Activated CD8-positive, alpha-beta T cell treated with anti-CD3 and anti-CD28 coated beads, Interleukin-2, amount 10 ng/mL, durations not matched to agents 7 days and 5 days (primary cell): ENCODE measurements around the gene RASSF5. TPM values are rescaled to one million over a fixed set of nuclear protein-coding genes. Genes with fewer than 3 reads are reported as not detected.

Source experiments
- ATAC-seq: fragments of 150-1000 bp; cut with Tn5 transposase; one replicate; pipeline ENCODE4 v1.10.0; 2021; ENCODE audit warnings: moderate library complexity
- CTCF ChIA-PET: fragments of 350-600 bp; sonication (Branson Sonifier 250); formaldehyde crosslinking; loops from one replicate; lab custom pipeline; 2021; ENCODE audit warnings: antibody characterized with exemption; lab: Charles Lee
- POLR2A ChIA-PET: fragments of 350-600 bp; sonication (Branson Sonifier 250); formaldehyde crosslinking; loops from one replicate; lab custom pipeline; 2021; ENCODE audit warnings: antibody characterized with exemption; lab: Charles Lee
- DNase-seq: peaks from one replicate; pipeline ENCODE4 v3.0.0-alpha.2; 2020
- H3K27ac Mint-ChIP-seq: one replicate; pipeline ENCODE4 v1.8.0; 2021; ENCODE audit warnings: mild to moderate bottlenecking, mixed read lengths
- H3K27me3 Mint-ChIP-seq: one replicate; pipeline ENCODE4 v1.8.0; 2021; ENCODE audit warnings: low read depth, mixed read lengths
- H3K36me3 Mint-ChIP-seq: one replicate; pipeline ENCODE4 v1.8.0; 2021; ENCODE audit warnings: low read depth, mixed read lengths
- H3K4me1 Mint-ChIP-seq: one replicate; pipeline ENCODE4 v1.8.0; 2021; ENCODE audit warnings: low read depth, mixed read lengths
- H3K4me3 Mint-ChIP-seq: one replicate; pipeline ENCODE4 v1.8.0; 2021; ENCODE audit warnings: mild to moderate bottlenecking, mixed read lengths
- H3K9me3 Mint-ChIP-seq: one replicate; pipeline ENCODE4 v1.8.0; 2022; ENCODE audit warnings: mixed read lengths; ENCODE audit not compliant: insufficient read depth
- microRNA-seq: library from miRNA; unstranded; fragments of <30 nt; microRNA quantifications from one replicate; pipeline ENCODE4 v1.2.0, GENCODE V29; 2022
- total RNA-seq, 2 experiments: library from RNA; stranded (reverse); gene quantifications; one replicate each; pipeline ENCODE4 v1.2.3, GENCODE V29; 2021

The RASSF5 gene
- total RNA-seq, 2 experiments from 2014 or later: 192 to 195 TPM

DNA sequence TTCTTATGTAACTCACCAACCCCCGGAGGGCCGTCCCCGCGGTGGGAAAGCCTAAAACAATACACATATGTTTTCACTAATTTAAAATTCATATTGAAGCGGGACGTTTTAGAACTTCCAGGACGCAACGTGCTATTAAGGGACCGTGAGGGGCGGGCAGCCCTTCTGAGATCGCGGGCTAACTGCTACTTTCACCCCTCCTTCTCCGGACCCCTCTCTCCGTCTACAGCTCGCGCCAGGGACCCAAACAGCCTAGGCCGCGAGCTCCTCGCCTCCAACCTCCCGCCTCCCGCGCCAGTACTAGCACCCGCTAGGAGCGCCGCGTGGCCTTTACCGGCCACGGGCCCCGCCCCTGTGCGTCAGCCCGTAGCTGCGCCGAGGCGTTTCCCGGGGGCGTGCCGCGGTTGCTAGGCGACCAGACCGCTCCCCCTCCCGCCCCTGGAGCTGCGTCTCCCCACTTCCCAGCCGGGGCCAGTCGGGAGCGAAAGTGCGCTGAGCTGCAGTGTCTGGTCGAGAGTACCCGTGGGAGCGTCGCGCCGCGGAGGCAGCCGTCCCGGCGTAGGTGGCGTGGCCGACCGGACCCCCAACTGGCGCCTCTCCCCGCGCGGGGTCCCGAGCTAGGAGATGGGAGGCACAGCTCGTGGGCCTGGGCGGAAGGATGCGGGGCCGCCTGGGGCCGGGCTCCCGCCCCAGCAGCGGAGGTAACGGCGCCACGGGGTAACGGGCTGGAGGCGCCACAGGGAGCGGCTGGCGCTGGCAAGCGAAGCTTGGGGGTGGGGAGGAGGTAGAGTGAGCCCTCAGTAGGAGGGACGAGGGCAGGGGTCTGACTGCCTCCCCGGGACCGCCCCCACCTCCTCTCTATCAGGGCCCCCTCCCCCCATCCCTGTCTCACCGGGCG lies 128.0 kb downstream of the RASSF5 start, which contains the start of gene DYRK3:
Gene DYRK3 (plus strand): TSS at position 457 of the 898 bp plus-strand sequence. CDS start 168 bp downstream, at position 625.
- peaks cover 27% of the 10 kb centered on the region for H3K4me1 Mint-ChIP-seq
- CTCF ChIA-PET: interaction anchor here (0.6 to 18.8 kb wide), 43 partner anchors 9 to 369 kb away, joined by 3 to 647 read pairs (median 4); partner anchors contain the start of genes EIF2D, FCMR, IKBKE and IL24
- DNase-seq: peak; percentile 95
- POLR2A ChIA-PET: interaction anchor here (0.6 to 1.8 kb wide), 10 partner anchors 15 to 286 kb away, joined by 3 to 8 read pairs (median 3); partner anchors contain the start of genes EIF2D and FCMR
- H3K4me3 Mint-ChIP-seq: peak within 1 kb of the TSS; percentile 80
- H3K27me3 Mint-ChIP-seq: peaks cover 17% of the 10 kb centered on the region
- H3K9me3 Mint-ChIP-seq: no peaks in the 10 kb centered on the region
- peak; percentile 95 for ATAC-seq
- H3K36me3 Mint-ChIP-seq: peaks cover 3% of the 10 kb centered on the region
- H3K27ac Mint-ChIP-seq: peak within 1 kb of the TSS; percentile 83

DNA sequence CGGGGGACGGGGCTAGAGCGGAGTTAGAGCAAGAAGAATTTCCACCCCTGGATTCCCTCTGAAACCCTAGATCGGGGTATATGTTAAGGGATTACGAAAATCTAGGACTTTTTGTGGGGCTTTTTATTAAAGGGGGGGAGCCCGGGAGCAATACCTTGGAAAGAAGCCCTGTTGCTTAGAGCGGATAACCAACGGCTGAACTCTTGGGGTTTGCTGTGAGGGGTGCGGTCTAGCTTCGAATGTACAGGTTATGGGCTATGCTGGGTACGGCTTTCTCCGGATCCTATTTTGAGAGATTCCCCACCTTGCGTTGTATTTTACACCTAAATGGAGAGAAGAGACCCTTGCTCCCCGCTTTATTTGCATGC lies 128.6 kb downstream of the RASSF5 start:
- peak; percentile 10 for ATAC-seq
- H3K36me3 Mint-ChIP-seq: peaks cover 3% of the 10 kb centered on the region
- no peaks in the 10 kb centered on the region for H3K9me3 Mint-ChIP-seq
- H3K4me3 Mint-ChIP-seq: peak overlapping the region; percentile 80
- peak; percentile 30 for DNase-seq
- H3K4me1 Mint-ChIP-seq: peaks cover 27% of the 10 kb centered on the region
- ChIA-PET POLR2A (interaction anchor here (1.1 to 1.8 kb wide), 6 partner anchors 22 to 70 kb away, joined by 3 to 8 read pairs (median 4); partner anchors contain the start of gene EIF2D), CTCF (interaction anchor here (0.9 to 18.8 kb wide), 26 partner anchors 12 to 368 kb away, joined by 3 to 647 read pairs (median 6); partner anchors contain the start of genes EIF2D, FCMR and IKBKE)
- no peak overlapping the region for H3K27ac Mint-ChIP-seq
- peaks cover 17% of the 10 kb centered on the region for H3K27me3 Mint-ChIP-seq

DNA sequence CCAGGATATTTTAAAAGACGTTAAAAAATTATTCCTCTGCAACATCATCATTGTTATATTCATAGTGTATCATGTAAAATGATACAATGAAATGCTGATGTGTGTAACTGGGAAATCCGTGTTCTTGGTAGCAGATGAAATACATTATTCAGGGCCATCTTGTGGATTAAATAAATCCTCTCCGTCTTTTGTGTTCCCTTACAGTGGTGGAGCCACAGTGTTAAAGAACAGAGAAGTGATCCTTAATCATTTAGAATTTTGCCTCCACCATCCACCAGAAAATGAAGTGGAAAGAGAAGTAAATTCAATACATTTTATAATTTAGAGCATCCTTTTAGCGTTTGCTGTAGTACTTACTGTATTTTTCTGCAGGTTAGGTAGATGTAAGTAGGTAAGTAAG lies 129.3 kb downstream of the RASSF5 start:
- H3K4me1 Mint-ChIP-seq: peaks cover 27% of the 10 kb centered on the region
- H3K27ac Mint-ChIP-seq: no peak overlapping the region
- CTCF ChIA-PET: interaction anchor here (1.1 to 18.8 kb wide), 5 partner anchors 12 to 346 kb away, joined by 3 to 647 read pairs (median 4); no protein-coding TSS in a partner anchor
- no peaks in the 10 kb centered on the region for H3K9me3 Mint-ChIP-seq
- H3K4me3 Mint-ChIP-seq: no peak overlapping the region
- POLR2A ChIA-PET: no interaction called here
- H3K36me3 Mint-ChIP-seq: peaks cover 3% of the 10 kb centered on the region
- peaks cover 17% of the 10 kb centered on the region for H3K27me3 Mint-ChIP-seq
- DNase-seq (no peak), ATAC-seq (no peak)

DNA sequence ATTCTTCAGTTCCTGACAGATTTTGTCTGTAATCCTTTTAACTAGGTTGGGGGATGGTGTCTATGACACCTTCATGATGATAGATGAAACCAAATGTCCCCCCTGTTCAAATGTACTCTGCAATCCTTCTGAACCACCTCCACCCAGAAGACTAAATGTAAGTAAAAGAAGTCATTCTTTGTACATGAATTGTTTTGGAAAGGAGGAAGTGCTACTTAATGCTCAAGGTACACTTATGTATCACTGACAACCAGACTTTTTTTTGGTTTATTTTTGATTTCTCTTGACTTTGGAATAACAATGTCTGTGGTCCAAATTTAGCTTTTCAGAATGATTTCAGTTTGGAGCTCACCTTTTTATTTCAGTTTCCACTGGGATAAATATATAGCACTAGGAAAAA lies 130.3 kb downstream of the RASSF5 start:
- peaks cover 3% of the 10 kb centered on the region for H3K36me3 Mint-ChIP-seq
- ChIA-PET CTCF (interaction anchor here (1.1 to 18.8 kb wide), 5 partner anchors 26 to 345 kb away, joined by 3 to 647 read pairs (median 4); no protein-coding TSS in a partner anchor), POLR2A (no interaction called here)
- DNase-seq (no peak), ATAC-seq (no peak)
- H3K27ac Mint-ChIP-seq: no peak overlapping the region
- no peaks in the 10 kb centered on the region for H3K9me3 Mint-ChIP-seq
- H3K27me3 Mint-ChIP-seq: peaks cover 12% of the 10 kb centered on the region
- peaks cover 27% of the 10 kb centered on the region for H3K4me1 Mint-ChIP-seq
- H3K4me3 Mint-ChIP-seq: no peak overlapping the region

Small RNAs within 50 kb of the gene (microRNA-seq; reads per million reads assigned to microRNA genes)
- gene MIR6769B: 1.7 reads per million

Other genes with a start within 250 kb of the RASSF5 start
- gene IKBKE, start 37.1 kb upstream of the RASSF5 start, total RNA-seq: 10 to 100 TPM; 68.3 to 70.1 TPM
- 10 to 100 TPM; 41.6 to 45.1 TPM for gene EIF2D, start 104.9 kb downstream of the RASSF5 start, total RNA-seq
- 1 to 10 TPM; 5.3 to 5.9 TPM for gene DYRK3, start 128.0 kb downstream of the RASSF5 start, total RNA-seq
- 10 to 100 TPM; 59.0 to 61.3 TPM for gene MAPKAPK2, start 177.4 kb downstream of the RASSF5 start, total RNA-seq